ENCODE data around the gene RGS3.
"Not testable (repeated sequence)": the region's sequence is repeated elsewhere in the genome, so short reads cannot be mapped to it uniquely, and the experiment has no call there.

The RGS3 gene

DNA sequence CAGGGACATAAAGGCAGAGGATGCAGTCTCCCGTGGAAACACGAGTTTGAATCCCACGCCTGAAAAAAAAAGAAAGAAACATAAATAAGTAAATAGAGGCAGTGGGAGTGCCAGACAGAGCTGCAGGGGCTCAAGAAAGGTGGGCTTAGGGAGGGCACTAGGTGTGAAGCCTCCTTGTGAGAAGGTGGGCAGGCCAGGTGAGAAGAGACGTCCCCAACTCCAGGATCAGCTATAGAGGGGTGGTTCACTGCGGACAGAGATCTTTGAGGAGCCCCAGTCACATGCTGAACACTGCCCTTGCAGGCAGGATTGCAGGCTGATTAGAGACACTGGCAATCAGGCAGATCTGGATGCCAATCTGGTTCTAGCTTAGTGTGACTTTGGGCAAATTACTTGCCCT lies 172.1 kb downstream of the RGS3 start:
- DNase-seq (ENCODE audit: low spot score) = no peak

GRCh38 chr9:113636165-113636564 lies 172.6 kb downstream of the RGS3 start:
- DNase-seq (ENCODE audit: low spot score) = no peak

DNA sequence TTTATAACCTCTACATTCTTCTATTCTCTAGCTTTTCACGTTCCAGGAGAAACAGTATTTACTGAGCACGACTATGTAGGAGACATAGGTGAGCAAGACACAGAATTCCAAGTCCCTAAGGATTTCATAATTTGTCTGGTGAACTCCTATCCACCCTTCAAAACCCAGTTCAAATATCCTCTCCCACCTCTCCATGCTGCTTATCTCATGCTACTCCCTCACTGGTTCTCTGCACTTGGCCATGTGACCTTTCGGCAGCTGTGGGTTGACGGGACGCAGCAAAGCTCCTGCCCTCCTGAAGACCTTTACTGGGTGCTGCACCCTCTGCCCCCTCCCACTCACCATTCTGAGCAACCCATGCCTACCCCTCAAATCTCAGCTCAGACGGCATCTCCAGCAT lies 173.2 kb downstream of the RGS3 start:
- DNase-seq (ENCODE audit: low spot score) = no peak

DNA sequence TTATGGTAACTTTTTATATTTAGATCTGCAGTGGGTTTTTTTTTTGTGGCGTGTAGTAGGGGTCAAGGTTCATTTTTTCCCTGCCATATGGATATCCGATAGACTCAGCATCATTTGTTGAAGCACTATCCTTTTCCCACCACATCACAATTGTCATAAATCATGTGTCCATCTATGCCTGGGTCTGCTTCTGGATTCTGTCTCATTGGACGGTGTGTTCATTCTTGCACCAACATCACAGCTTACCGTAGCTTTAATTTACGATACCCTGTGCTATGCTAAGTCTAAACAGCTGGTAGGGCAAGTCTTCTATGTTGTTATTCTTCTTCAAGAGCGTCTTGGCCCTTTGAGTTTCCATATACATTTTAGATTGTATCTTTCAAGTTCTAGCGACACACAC lies 175.0 kb downstream of the RGS3 start:
- no peak for DNase-seq (ENCODE audit: low spot score)

GRCh38 chr9:113638897-113639296 lies 175.4 kb downstream of the RGS3 start:
- DNase-seq (ENCODE audit: low spot score) = no peak

DNA sequence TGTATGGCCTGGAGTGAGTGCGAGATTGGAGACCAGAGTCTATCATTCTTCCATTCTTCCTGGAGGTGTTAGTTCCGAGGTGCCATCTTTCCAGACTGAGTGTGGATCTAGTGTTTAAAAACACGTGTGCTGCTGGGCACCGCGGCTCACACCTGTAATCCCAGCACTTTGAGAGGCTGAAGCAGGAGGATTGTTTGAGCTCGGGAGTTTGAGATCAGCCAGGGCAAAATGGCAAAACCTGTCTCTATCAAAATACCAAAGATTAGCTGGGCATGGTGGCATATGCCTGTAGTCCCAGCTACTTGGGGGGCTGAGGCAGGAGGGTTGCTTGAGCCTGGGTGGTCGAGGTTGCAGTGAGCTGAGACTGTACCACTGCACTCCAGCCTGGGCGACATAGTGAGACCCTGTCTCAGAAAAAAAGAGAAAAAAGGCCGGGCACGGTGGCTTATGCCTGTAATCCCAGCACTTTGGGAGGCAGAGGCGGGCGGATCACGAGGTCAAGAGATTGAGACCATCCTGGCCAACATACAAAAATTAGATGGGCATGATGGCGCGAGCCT lies 176.0 kb downstream of the RGS3 start:
- DNase-seq (ENCODE audit: low spot score) = not testable (repeated sequence)

GRCh38 chr9:113640418-113640817 lies 176.9 kb downstream of the RGS3 start:
- no peak for DNase-seq (ENCODE audit: low spot score)

GRCh38 chr9:113641100-113641885 lies 177.8 kb downstream of the RGS3 start:
- no peak for DNase-seq (ENCODE audit: low spot score)

DNA sequence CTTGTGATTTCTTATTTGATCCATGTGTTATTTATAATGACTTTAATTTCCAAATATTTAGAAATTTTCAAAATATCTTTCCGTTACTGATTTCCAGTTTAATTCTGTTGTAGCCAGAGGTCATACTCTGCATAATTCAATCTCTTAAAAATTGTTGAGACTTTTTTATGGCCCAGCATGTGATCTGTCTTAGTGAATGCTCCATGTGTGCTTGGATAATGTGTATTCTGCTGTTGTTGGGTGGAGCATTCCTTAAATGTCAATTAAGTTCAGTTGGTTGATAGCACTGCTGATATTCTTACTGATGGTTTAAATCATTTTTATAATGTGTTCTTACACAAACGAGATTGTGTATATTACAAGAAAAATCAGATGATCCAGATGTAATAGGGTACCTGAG lies 180.8 kb downstream of the RGS3 start:
- DNase-seq (ENCODE audit: low spot score) = no peak

GRCh38 chr9:113645227-113645977 lies 181.9 kb downstream of the RGS3 start:
- DNase-seq (ENCODE audit: low spot score) = no peak

GRCh38 chr9:113645978-113646253 lies 182.4 kb downstream of the RGS3 start:
- no peak for DNase-seq (ENCODE audit: low spot score)

GRCh38 chr9:113646491-113646890 lies 183.0 kb downstream of the RGS3 start:
- no peak for DNase-seq (ENCODE audit: low spot score)

All from activated CD4-positive, alpha-beta T cell treated with anti-CD3 and anti-CD28 coated beads, Interleukin-2, Interleukin-4, amounts not matched to agents 100 ng/mL and 50 ng/mL, durations not matched to agents 16 hours and 8 hours (primary cell).